Daoy (cell line): ENCODE measurements around the gene TMEM116. TPM values are rescaled to one million over a fixed set of nuclear protein-coding genes. Genes with fewer than 3 reads are reported as not detected.
"Not testable (repeated sequence)": the region's sequence is repeated elsewhere in the genome, so short reads cannot be mapped to it uniquely, and the experiment has no call there.

Source experiments
- DNase-seq: peaks from one replicate; pipeline ENCODE4 v3.0.0-alpha.2; 2015; ENCODE audit warnings: low read depth
- total RNA-seq: library from RNA; depleted of rRNA; stranded (reverse); fragments of >200 nt; shearing (Covaris generic); gene quantifications from 2 replicates; pipeline ENCODE4 v1.2.3, GENCODE V29; 2014; rRNA removed

The TMEM116 gene
- total RNA-seq = 8.9 and 10.3 TPM in 2 replicates

DNA sequence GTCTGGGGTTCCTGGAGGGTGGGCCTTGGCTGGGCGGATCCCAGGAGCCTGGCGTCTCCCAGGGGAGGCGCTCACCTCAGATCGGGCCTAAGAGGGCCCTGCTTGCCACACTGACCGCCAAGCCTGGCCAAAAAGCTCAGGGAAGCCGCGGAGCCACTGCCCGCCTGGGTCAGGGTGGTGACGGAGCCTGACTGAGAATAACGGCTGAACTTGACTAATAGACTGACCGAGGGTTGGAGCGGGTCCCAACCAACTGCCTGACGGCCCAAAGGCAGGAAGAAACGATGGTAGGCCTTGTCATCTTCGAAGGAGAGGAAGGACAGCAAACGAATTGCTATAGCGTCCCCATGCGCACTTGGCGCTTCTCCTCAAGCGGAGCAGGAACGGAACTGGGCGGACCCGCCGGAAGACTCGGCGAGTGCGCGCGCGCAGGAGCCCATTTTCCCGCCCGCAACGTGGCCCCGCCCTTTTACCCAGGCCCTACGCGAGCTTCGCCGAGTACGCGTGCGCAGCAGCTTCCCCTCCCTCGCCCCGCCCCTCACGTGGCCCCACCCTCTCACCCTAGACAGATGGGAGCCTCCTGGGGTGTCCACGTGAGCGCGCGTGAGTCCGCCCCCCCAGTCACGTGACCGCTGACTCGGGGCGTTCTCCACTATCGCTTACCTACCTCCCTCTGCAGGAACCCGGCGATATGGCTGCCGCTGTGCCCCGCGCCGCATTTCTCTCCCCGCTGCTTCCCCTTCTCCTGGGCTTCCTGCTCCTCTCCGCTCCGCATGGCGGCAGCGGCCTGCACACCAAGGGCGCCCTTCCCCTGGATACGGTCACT lies at the start of gene TMEM116, which contains the start of gene ERP29:
Gene TMEM116 (minus strand): TSS at position 391 of the 826 bp plus-strand sequence. CDS start 7,895 bp downstream, outside the sequence.
Gene ERP29 (plus strand): TSS at position 652 of the 826 bp plus-strand sequence. CDS start 40 bp downstream, at position 692.
- DNase-seq = peak; percentile 100

DNA sequence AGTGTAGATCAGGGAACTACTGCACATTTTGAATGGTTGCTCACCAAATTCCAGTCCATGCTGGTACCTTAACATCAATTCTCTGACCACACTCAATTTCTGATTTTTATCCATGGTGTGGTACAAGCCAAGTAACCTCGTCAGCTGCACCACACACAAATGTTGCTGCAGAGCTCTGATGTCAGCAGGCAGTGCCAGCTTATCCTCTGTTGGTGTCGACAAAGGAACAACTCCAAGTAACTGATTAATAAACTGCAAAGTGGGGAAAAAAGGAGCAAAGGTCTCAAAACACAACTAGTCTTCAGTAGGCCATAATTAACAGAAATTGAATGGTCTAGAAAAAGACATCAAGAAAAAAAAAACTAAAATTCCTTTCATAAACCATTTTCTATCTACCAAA lies 48.2 kb upstream of the TMEM116 start:
- DNase-seq = no peak

DNA sequence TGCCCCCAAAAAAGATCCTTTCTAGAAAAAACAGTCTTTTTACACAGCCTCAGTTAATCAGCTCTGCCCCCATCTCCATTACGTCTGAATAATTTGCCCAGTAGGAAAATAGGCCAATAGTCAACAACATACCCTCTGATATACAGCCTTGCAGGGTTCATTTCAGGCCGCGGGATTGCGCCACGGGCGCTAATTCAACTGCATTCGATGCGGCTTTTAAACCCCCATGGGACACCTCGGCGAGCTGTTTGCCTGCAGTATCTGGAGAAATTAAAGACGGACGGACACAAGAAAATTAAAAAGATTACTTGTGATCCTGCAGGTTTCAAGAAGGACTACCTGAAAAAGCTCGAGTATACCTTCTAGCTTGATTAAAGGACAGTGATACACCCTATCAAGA lies 36.4 kb upstream of the TMEM116 start:
- DNase-seq = no peak

DNA sequence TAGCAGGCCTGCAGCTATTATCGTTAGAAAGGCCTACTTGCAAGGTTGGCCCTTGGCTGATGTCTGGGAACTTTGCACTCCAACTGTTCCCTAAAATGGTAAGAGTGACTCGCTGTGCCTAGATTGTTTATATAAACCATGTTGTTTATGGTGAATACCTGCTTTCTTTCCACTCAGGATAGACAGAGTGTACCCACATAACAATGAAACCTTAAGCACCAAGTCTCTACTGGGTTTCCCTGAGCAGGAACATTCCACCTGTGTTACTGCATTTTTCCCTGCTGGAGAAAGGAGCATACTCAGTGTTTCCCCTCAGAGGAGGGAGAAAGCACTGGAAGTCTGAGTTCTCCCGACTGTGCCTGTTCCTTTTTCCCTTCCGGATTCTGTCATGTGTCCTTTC lies 33.0 kb upstream of the TMEM116 start:
- DNase-seq = no peak

DNA sequence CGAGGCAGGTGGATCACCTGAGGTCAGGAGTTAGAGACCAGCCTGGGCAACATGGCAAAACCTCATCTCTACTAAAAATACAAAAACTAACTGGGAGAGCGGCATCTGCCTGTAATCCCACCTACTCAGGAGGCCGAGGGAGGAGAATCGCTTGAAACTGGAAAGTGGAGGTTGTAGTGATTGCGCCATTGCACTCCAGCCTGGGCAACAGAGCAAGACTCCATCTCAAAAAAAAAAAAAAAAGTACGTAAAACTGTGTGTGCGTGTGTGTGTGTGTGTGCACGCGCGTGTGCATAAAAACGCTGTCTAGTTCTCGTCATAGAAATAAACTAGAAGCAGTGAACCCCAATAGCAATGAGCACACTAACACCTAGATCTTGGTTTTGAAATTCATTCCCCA lies 23.6 kb upstream of the TMEM116 start:
- not testable (repeated sequence) for DNase-seq

DNA sequence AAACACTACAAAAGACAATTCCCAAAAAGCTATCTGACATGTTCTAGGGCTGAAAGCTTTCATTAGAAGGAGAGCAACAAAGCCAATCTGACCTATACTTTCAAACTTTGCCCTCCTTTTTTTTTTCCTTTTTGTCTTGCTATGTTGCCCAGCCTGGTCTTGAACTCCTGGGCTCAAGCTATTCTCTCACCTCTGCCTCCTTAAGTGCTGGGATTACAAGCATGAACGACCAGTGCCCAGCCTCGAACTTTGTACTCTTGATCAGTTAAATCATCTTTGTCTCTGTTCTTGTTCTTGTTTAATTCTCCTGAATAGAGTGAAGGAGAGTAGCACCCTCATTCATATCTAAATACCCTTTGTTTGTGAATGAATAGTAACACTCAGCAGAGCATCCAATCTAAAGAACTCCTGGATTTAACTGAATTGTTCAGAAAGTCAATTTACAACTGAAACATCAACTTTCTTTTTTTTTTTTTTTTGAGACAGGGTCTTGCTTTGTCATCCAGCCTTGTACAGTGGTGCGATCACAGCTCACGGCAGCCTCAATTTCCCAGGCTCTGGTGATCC lies 22.3 kb upstream of the TMEM116 start:
- no peak for DNase-seq

DNA sequence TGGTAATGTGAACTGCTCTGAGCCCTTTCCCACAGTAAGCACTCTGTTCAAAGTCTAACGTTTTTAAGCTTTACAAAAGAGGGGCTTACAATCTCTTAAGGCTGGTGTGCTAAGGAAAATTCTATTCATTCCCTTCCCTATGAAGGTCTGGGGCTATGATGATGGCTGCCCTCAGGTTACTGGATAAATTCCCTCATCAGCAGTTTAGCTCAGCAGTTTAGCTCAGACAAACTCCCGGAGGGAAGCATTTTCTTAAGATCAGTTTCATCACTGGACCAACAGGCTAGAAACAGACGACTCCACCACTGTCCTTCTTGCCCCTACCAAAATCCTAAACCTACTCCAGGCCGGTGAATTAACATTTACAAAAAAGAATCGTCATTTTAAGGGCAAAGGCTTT lies 19.3 kb upstream of the TMEM116 start:
- no peak for DNase-seq

DNA sequence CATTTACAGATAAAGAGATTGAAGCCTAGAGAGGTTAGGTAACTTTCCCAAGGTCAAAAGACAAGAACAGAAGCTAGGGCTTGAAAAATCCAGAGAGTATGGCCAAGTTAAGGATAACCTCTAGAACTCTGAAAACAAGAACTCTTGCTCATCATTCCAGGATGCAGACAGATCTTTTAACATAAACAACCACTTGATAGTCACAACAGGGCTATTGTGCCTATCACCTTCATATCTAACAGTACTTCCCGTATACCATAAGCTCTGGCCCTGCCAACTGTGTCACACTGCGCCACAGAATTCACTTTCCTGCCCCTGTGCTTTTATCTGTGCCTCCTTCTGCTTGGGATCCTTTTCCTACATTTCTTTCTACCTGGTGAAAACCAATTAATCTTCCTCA lies 18.5 kb upstream of the TMEM116 start:
- no peak for DNase-seq

DNA sequence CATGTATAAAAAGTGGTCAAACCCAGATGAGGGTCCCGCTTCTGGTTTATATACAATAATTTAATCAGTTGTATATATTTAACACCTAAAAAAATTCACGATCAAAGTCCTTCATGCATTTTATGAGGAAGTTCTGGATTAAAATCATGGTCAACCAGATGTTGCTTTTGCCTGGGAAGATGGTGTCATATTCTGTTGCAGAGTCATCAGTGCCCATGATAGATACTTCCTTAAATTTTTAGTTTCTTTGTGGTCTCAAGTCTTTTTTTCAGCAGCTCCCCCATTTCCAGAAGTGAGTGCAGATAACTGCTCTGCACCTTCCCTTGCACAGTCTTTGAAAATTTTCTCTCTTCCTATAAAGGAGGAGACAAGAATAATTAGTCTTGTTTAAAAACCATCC lies 16.3 kb upstream of the TMEM116 start:
- no peak for DNase-seq

DNA sequence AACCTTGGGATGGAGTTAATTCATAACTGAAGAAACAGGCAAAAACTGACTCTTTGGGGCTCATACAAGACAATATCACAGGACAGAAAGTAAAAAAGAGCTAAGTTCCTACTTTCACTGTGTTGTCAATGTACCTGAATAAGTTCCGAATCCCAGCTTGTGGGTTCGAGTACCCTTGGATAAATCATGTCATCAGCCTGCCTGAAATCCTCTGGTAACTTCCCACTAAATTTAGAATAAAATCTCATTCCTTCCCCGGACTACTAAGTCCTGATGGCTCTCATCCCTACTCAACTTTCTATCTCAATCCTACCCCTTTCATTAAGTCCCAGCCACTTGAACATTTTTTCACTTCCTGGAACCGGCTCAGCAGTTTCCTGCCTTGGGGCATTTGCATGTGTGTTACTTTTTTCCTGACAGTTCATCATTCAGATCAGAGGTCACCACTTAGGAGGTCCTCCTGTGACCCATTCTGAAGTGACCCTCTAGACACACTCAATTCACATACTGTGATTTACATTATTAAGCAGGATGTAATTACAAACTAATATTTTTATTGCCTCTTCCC lies 12.9 kb upstream of the TMEM116 start:
- DNase-seq = no peak

DNA sequence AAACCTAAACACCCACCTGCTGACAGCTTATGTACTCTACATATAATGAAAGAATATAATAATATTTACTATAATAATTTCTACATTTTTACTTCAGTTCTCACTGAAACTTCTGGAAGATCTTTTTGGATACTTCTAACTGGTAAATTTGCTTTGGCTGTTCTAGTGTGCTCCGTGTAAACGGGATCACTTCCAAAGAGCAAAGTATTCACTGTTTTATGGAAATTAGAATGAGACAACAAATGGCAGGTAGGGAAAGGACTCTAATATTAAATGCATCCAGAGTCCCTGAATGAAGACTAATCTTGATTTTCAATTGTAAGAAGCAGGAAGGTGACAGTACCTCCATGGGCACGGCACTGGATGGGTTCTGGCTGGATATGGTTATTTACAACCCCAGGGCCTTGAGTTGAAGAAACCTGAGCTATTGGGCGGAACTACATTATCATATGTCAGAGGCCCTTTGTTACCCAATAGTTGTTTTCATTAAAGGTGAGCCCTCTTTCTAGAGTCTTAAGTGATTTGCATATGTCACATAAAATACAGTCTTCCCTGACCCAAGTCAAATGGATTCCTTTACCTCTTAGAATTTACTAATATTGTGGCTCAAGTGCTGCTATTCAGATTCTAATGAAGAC lies 10.9 kb upstream of the TMEM116 start:
- DNase-seq = no peak

DNA sequence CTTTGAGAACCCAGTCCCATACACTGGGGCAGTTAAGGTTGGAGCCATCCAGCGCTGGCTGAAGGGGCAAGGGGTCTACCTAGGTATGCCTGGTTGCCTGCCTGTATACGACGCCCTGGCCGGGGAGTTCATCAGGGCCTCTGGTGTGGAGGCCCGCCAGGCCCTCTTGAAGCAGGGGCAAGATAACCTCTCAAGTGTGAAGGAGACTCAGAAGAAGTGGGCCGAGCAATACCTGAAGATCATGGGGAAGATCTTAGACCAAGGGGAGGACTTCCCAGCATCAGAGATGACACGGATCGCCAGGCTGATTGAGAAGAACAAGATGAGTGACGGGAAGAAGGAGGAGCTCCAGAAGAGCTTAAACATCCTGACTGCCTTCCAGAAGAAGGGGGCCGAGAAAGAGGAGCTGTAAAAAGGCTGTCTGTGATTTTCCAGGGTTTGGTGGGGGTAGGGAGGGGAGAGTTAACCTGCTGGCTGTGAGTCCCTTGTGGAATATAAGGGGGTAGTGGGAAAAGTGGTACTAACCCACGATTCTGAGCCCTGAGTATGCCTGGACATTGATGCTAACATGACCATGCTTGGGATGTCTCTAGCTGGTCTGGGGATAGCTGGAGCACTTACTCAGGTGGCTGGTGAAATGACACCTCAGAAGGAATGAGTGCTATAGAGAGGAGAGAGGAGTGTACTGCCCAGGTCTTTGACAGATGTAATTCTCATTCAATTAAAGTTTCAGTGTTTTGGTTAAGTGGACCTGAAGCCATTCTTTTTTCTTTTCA lies 9.5 kb upstream of the TMEM116 start:
- DNase-seq = no peak

DNA sequence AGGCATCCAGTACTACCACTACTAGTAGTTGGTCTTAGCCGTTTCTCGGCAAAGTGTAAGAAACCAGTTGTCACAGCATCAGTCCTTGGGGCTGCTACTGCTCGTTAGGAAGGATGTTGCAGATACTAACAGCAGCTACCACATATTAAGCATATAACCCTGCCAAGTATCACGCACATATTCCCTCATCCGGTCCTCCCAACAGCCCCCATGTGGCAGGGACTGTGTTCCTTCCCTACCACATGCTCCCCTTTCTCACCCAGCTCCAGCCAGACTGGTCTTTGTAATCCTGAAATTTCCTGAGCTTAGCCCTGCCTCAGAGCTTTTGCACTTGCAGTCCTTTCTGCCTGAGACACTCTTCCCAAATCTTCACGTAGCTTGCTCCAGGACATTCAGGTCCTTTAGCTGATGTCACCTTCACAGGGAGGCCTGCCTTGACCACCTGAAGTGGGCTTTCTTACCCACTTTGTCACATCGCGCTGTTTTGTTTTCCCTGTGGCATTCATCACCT lies 8.0 kb upstream of the TMEM116 start:
- DNase-seq = no peak

DNA sequence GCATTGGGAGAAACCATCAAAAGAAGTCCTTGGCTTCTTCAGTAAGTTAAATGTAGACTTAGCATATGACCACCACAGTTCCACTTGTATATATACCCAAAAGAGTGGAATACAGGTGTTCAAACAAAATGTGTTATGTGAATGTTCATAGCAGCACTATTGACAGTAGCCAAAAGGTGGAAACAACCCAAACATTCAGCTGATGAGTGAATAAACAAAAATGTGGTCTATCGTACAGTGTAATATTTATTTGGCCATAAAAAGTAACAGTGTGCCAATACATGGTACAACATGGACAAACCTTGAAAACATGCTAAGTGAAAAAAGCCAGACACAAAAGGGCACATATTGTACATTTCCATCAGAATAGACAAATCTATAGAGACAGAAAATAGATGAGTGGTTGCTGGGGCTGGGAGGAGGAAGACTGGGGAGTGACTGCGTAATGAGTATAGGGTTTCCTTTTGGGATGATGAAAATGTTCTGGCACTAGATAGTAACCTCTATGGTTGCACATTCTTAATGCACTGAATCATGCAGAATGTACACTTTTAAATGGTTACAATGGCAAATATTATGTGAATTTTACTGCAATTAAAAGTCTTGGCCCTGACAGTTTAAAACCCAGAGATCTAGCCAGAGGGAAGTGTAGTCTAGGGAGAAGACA lies 5.7 kb upstream of the TMEM116 start:
- DNase-seq = peak; percentile 48

DNA sequence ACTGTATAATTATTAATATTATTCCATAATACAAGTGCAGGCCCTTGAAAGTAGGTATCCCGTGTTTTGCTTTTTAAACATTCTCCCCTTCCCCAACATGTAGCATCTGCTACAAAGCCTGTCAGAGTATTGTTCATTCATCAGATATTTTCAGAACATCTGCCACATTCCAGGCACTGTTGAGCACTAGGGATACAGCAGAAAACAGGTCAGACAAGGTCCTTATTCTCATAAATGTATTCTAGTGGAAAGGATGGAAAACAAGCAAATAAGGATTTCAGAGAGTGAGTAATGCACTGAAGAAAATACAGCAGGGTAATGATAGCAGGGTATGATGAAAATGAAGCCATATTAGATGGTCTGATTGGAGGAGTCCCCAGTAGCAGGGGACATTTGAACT lies 4.1 kb upstream of the TMEM116 start:
- no peak for DNase-seq

DNA sequence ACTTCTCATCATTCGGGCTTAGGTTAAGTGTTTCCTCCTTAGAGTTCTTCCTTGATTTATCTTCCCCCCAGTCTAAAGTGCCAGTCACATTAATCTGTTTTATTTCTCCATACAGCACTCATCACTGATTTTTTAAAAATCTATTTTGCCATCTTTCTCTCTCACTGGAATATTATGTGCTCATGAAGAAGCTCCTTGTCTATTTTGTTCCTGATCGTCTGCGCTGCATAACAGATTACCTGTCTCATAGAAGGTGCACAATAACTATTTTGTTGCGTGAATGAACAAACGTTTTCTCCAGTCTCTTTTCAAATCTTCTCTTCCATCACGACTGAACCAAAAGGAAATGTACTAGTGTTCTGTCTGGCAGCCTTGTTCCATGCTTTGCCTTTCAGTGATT lies 3.0 kb upstream of the TMEM116 start:
- DNase-seq = no peak

DNA sequence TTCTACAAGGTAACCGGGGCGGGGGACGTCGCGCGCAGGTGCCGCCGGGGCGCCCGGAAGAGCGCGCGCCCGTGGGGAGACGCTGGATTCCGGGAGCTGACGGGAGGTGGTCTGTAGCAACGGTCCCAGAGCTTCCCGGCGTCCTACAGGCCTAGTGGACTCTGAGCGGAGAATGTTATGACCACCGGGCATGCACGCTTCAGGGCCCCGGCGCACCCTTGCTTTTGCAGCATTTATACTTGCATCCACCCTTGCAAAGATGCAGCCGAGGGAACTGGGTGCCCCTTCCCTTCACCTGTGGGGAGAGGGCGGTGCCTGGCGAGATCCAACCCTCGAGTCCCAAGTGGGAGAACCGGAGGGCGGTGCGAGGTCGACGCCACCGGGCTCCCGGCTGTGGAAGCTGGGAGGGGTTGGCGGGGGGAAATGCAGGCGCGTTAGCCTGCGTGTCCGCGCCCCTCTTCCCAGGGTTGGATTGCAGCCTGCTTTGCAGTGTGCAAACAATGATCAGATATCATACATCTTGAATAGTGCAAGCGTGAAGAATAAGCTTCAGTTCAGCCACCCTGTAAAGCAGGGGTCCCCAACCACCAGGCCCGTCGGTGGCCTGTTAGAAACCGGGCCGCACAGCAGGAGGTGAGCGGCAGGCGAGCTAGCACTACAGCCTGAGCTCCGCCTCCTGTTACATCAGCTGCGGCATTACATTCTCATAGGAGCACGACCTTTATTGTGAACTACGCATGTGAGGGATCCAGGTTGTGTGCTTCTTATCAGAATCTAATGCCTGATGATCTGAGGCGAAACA lies 837 bp upstream of the TMEM116 start:
- peak; percentile 83 for DNase-seq

DNA sequence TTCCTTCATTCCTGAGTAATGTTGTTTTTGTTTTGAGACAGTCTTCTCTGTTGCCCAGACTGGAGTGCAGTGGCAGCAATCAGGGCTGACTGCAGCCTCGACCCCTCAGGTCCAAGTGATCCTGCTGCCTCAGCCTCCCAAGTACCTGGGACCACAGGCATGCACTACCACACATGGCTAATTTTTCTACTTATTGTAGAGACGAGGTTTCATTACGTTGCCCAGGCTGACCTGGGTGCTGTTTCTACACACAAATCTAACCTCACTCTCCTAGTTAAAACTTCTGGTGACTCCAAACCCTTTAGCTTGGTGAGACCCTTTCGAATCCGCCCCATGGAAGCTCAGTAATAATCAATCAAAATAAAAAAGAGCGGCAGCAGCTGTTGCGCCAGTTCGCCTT lies 1.3 kb downstream of the TMEM116 start:
- DNase-seq = no peak

DNA sequence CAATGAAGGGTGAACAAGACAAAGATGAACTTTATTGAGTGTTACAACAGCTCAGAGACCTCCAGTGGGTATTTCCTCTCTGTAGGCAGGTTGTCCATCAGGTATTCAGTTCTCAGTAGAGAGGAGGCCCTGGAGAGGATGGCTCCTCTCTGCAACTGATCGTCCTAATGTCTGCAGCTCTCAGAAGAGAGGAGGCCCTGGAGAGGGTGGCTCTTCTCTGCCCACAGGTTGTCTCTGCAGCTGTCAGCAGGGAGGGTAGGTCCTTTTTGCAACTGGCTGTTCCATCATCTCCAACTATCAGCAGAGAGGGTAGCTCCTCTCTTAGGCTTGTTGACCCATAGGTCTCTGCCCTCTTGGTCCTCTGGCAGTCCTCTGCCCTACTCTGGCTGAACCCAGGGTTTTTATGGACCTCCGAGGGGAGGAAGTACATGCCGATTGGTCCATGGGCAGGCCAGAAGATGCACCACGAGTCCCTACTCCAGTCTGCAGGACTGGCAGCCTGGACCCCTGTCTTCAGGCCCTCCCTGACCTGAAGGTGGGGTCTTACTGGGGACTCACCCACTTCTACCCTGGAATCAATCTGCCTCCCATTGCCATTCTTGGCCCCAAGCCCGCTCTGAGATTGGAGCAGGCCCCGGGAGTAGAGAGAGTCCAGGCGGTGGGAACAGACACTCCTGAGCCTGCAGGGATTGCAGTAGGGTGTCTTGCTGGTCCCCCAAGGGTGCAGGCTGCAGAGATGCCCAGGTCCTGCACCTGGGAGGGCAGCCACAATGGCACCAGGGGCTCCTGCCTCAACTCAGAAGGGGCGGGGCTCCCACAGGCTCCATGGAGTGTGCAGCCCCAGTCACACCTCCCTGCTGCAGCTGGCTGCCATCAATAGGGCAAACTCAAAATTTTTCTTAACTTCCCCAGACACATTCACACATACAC lies 2.3 kb downstream of the TMEM116 start:
- no peak for DNase-seq
